ENCODE data around the gene LYPD6B. TPM values are rescaled to one million over a fixed set of nuclear protein-coding genes. Genes with fewer than 3 reads are reported as not detected.

LYPD6B gene
- total RNA-seq, 1 experiment from 2014 or later, result 6.1 TPM

GRCh38 chr2:149015501-149015900 lies 23.0 kb upstream of the LYPD6B start (continued):
- no peak for TF ChIP-seq TCF7L2 (IDR thresholded peaks at IDR 0.05; ENCODE audit: borderline replicate concordance, extremely low read depth, insufficient read depth, insufficient read length)

DNA sequence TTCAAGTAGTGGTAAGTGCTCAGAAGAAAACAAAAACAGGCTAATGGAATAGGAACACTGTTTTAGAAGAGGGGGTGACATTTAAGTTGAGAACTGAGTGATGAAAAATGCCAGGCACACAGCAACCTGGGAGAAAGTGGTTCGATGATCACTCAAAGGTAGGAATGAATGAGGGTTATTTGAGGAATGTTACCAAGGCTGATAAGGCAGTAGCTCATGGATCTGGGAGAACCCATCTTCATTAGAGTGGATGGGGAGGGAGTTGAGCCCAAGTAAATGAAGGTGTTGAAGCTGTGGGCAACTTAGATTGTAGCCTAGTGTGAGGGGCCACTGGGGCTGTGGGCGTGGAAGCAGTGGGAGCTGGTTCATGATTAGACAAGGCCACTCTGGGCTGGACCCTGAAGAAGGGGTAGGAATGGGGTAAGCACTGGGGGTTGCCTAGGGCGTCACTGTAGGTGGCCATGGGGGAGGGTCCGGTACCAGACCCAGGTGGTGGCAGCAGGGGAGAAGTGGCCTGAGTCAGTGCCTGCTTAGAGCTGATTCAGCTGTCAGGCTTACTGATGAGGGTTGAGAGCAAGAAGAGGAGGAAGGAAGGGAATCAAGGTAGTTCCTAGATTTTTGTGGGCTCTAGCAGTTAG lies 22.5 kb upstream of the LYPD6B start:
- CTCF ChIA-PET, result interaction anchor here (0.9 to 4.0 kb wide), 5 partner anchors 18 to 557 kb away, joined by 3 to 33 read pairs (median 23); no protein-coding TSS in a partner anchor
- Histone ChIP-seq H3K4me2 (ENCODE audit: low read length) (no peak overlapping the region), H3K27me3 (ENCODE audit: insufficient read depth, low read length) (no peaks in the 10 kb centered on the region), H3K4me3 (replicated peaks in 1 of 2; ENCODE audit: low read depth in 1 of 2, low read length in 2 of 2) (no peak overlapping the region), H3K9me3 (ENCODE audit: control insufficient read depth in 1 of 2, insufficient read depth in 1 of 2, low read depth in 1 of 2, low read length in 2 of 2) (no peaks in the 10 kb centered on the region), H3K9ac (ENCODE audit: low read length) (no peak overlapping the region), H3K79me2 (ENCODE audit: insufficient read depth, low read length) (no peaks in the 10 kb centered on the region), H3K9me2 (ENCODE audit: insufficient read depth) (no peaks in the 10 kb centered on the region), H2AFZ (ENCODE audit: low read depth, low read length, poor library complexity, severe bottlenecking) (no peak overlapping the region), H3K4me1 (ENCODE audit: control insufficient read depth in 1 of 2, insufficient read depth in 2 of 2, low read length in 2 of 2) (no peaks in the 10 kb centered on the region), H3K36me3 (ENCODE audit: control insufficient read depth in 1 of 2, insufficient read depth in 2 of 2, low read length in 2 of 2) (no peaks in the 10 kb centered on the region; a peak in 1 of 4 replicates), H4K20me1 (ENCODE audit: insufficient read depth) (no peaks in the 10 kb centered on the region), H3K27ac (ENCODE audit: low read depth, low read length) (no peak overlapping the region)
- ATAC-seq (no peak), DNase-seq (ENCODE audit: low read depth, low spot score) (no peak)
- intact Hi-C loops (cut with micrococcal nuclease), result no loop called here
- RAD21 ChIA-PET (ENCODE audit: low non-redundant PET in 1 of 2, low total read pairs in 2 of 2, uncharacterized antibody in 2 of 2, unreplicated experiment in 2 of 2), result interaction anchor here (1.1 to 2.0 kb wide), 3 partner anchors 22 to 297 kb away, joined by 3 to 8 read pairs (median 5); partner anchors contain the start of gene LYPD6B (in 1 of the 2)
- BruUV-seq (replicated peaks), result no TSS peak
- TF ChIP-seq RAD21 (IDR thresholded peaks at IDR 0.05; ENCODE audit: low read depth) (no peak), ZNF274 (IDR thresholded peaks at IDR 0.05; ENCODE audit: low read depth, low read length) (no peak), TCF7L2 (IDR thresholded peaks at IDR 0.05; ENCODE audit: borderline replicate concordance, extremely low read depth, insufficient read depth, insufficient read length) (no peak), SP1 (IDR thresholded peaks at IDR 0.05; ENCODE audit: low read depth) (no peak), SIN3A (IDR thresholded peaks at IDR 0.05; ENCODE audit: low read depth) (no peak), CBX3 (IDR thresholded peaks at IDR 0.05; ENCODE audit: low read depth) (no peak), CEBPB (IDR thresholded peaks at IDR 0.05; ENCODE audit: low read depth) (no peak), POLR2AphosphoS5 (IDR thresholded peaks at IDR 0.05; ENCODE audit: low read depth, low read length) (no peak), ELF1 (IDR thresholded peaks at IDR 0.05; ENCODE audit: borderline replicate concordance, low read depth) (no peak), YY1 (IDR thresholded peaks at IDR 0.05; ENCODE audit: extremely low read depth, insufficient replicate concordance, low read depth, low read length) (no peak), EGR1 (IDR thresholded peaks at IDR 0.05; ENCODE audit: low read depth) (no peak), EZH2phosphoT487 (IDR thresholded peaks at IDR 0.05; ENCODE audit: borderline replicate concordance) (no peak), ZBTB33 (IDR thresholded peaks at IDR 0.05; ENCODE audit: extremely low read depth, insufficient replicate concordance, low read length) (no peak), POLR2A (IDR thresholded peaks at IDR 0.05; ENCODE audit: borderline replicate concordance, extremely low read depth, insufficient read depth, insufficient read length) (no peak)
- POLR2A ChIA-PET, result no interaction called here
